ENCODE measurements around the gene MROH2B.

MROH2B gene

DNA sequence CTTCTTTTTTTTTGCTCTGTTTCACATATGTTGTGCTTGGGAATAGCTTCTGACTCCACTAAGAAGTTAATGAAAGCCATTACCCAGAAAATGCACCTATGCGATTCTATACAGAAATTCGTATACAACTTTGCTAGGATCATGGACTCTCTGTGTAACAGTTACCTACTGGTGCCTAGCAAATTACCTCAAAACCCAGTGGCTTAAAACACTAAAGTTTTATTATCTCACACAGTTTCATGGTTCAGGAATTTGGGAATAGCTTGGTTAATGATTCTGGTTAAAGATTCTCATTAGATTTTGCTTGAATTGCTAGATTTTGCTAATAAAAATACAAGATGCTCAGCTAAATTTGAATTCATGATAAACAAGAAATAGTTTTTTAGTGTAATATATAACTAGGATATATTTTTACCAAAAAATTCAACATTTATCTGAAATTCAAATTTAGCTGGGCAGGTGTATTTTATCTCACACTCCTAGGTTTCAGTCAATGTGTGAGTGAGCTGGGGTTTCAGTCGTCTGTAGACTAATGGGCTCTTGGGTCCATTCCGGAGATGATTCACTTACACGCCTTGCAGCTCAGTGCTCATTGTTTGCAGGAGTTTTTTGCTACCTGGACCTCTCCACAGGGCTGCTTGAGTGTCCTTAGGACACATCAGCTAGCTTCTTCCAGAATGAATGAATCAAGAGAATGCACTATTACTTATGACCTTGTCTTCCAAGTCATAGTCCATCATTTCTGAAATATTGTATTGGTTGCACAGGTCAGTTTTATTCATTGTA, 75.1 kb downstream of the MROH2B start:
- no peak for DNase-seq (ENCODE audit: insufficient read length, low spot score)
- no peak for FAIRE-seq
- TF ChIP-seq POU2F2 (IDR thresholded peaks at IDR 0.05; ENCODE audit: low read depth, low read length) = no peak
- no peak for TF ChIP-seq PAX5 (IDR thresholded peaks at IDR 0.05; ENCODE audit: insufficient read depth, low read length, severe bottlenecking)
- TF ChIP-seq TAF1 (IDR thresholded peaks at IDR 0.05; ENCODE audit: low read depth, low read length) = no peak
- TF ChIP-seq POLR2AphosphoS5 (IDR thresholded peaks at IDR 0.05; ENCODE audit: low read depth, low read length) = no peak
- TF ChIP-seq SPI1 (IDR thresholded peaks at IDR 0.05; ENCODE audit: low read depth, low read length) = no peak
- no peak for TF ChIP-seq POLR2A (IDR thresholded peaks at IDR 0.05; ENCODE audit: low read depth, low read length)

DNA sequence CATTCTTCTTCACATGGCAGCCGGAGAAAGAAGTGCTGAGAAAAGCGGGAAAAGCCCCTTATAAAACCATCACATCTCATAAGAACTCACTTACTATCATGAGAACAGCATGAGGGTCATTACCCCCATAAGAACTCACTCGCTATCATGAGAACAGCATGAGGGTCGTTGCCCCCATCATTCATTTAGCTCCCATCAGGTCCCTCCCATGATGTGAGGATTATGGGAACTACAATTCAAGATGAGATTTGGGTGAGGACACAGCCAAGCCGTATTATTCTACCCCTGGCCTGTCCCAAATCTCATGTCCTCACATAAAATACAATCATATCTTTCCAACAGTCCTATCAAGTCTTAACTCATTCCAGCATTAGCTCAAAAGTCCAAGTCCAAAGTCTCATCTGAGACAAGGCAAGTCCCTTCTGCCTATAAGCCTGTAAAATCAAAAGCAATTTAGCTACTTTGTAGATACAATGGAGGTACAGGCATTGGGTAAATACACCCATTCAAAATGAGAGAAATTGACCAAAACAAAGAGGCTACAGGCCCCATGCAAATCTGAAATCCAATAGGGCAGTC, 79.1 kb downstream of the MROH2B start:
- DNase-seq (ENCODE audit: insufficient read length, low spot score) (no peak), FAIRE-seq (no peak)
- TF ChIP-seq POLR2AphosphoS5 (IDR thresholded peaks at IDR 0.05; ENCODE audit: low read depth, low read length) (no peak), SPI1 (IDR thresholded peaks at IDR 0.05; ENCODE audit: low read depth, low read length) (no peak), POLR2A (IDR thresholded peaks at IDR 0.05; ENCODE audit: low read depth, low read length) (no peak), POU2F2 (IDR thresholded peaks at IDR 0.05; ENCODE audit: low read depth, low read length) (no peak), TAF1 (IDR thresholded peaks at IDR 0.05; ENCODE audit: low read depth, low read length) (no peak), PAX5 (IDR thresholded peaks at IDR 0.05; ENCODE audit: insufficient read depth, low read length, severe bottlenecking) (no peak)

DNA sequence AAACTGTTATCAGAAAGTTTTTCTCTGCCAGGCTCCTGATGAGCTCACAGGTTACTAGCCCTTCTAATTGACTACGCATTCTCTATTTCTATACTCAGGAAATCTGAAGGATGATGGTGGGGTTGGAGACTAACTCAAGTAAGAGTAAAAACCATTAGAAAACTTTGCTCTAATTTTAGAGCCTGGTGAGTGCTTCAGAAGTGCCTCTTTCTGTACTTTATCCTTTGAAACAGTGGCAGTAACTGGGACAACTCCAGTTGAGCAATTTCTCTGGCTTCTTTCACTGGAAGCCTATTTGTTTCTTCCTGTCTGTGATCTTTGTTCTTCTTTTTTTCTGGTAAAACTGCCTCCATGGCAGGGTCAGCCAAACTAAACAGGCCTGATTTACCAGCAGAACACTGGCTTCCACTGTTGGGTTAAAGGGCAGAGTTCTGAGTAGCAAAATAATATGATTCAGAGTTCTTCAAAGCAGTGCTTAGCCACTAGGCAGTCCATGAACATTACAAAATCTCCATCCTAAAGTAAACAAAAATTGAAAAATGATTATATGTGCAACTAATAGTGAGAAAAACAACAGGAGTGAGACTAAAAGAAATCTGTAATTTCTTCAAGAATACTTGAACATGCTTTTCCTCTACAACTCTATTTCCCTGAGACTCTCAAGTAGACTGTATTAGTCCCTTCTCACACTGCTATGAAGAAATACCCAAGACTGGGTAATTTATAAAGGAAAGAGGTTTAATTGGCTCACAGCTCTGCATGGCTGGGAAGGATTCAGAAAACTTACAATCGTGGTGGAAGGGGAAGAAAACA, 79.8 kb downstream of the MROH2B start:
- DNase-seq (ENCODE audit: insufficient read length, low spot score) (no peak), FAIRE-seq (no peak)
- TF ChIP-seq TAF1 (IDR thresholded peaks at IDR 0.05; ENCODE audit: low read depth, low read length) (no peak), POU2F2 (IDR thresholded peaks at IDR 0.05; ENCODE audit: low read depth, low read length) (no peak), SPI1 (IDR thresholded peaks at IDR 0.05; ENCODE audit: low read depth, low read length) (no peak), POLR2AphosphoS5 (IDR thresholded peaks at IDR 0.05; ENCODE audit: low read depth, low read length) (no peak), POLR2A (IDR thresholded peaks at IDR 0.05; ENCODE audit: low read depth, low read length) (no peak), PAX5 (IDR thresholded peaks at IDR 0.05; ENCODE audit: insufficient read depth, low read length, severe bottlenecking) (no peak)

DNA sequence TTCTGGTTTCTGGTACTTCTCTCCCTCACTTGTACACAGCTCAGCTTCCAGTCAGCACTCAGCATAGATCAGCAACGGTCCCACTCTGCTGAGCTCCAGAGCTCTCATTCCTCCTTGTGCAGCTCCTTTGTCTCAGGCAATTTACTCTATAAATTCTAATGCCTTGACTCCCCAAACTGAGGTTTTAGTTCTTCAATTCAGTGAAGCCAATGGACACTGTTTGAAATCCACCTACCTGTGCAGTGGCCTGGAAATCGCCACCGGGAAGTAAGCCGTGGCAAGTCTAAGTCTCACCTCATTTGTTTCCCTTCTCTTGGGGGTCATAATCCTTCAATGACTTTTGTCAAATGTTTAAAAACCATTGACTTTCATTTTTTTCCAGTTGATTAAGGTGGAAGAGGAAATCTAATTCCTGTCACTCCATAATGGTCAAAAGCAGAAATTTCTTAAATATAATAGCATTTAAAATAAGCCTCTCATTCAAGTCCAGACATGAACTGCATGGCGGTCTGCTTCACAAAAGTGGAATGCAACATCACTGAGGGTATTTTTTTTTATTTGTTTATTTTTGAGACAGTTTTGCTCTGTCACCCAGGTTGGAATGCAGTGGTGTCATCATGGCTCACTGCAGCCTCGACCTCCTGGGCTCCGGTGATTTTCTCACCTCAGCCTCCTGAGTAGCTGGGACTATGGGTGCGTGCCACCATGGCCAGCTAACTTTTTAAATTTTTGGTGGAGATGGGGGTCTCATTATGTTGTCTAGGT, 82.2 kb downstream of the MROH2B start:
- no peak for DNase-seq (ENCODE audit: insufficient read length, low spot score)
- no peak for TF ChIP-seq PAX5 (IDR thresholded peaks at IDR 0.05; ENCODE audit: insufficient read depth, low read length, severe bottlenecking)
- no peak for TF ChIP-seq POU2F2 (IDR thresholded peaks at IDR 0.05; ENCODE audit: low read depth, low read length)
- no peak for TF ChIP-seq TAF1 (IDR thresholded peaks at IDR 0.05; ENCODE audit: low read depth, low read length)
- TF ChIP-seq SPI1 (IDR thresholded peaks at IDR 0.05; ENCODE audit: low read depth, low read length) = no peak
- TF ChIP-seq POLR2A (IDR thresholded peaks at IDR 0.05; ENCODE audit: low read depth, low read length) = no peak
- no peak for TF ChIP-seq POLR2AphosphoS5 (IDR thresholded peaks at IDR 0.05; ENCODE audit: low read depth, low read length)
- FAIRE-seq = no peak

DNA sequence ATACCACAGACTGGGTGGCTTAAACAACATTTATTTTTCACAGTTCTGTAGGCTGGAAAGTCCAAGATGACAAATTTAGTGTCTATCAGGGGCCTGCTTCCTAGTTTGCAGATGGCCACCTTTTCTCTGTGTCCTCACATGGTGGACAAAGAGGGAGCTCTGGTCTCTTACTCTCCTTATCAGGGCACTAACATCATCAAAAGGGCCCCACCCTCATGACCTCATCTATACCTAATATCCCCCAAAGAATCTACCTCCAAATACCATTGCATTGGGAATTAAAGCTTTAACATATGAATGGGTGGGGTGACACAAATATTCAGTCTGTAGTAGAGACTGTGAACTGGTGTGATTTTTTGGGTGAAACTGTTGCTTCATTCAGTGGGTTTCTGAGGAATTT, 83.8 kb downstream of the MROH2B start:
- DNase-seq (ENCODE audit: insufficient read length, low spot score) (no peak), FAIRE-seq (no peak)
- TF ChIP-seq POLR2AphosphoS5 (IDR thresholded peaks at IDR 0.05; ENCODE audit: low read depth, low read length) (no peak), POU2F2 (IDR thresholded peaks at IDR 0.05; ENCODE audit: low read depth, low read length) (no peak), TAF1 (IDR thresholded peaks at IDR 0.05; ENCODE audit: low read depth, low read length) (no peak), POLR2A (IDR thresholded peaks at IDR 0.05; ENCODE audit: low read depth, low read length) (no peak)

DNA sequence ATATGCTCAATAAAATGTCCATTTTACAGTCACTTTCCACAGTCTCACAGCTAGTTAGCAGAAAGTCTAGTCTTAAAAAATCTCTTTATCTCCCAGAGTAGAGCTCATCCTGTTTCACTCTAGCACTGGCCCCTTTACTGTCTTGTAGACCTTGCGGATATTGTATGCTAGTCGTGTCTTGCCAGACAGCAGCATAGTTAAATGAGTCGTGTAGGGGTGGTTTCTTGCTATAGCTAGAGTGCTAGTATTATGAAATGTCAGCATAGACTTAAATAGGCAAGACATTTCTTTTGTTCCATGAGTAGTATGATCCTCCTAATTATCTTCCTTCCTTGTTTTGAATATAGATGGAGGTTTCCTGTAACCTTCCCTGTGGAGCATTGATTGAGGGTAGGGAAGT, 84.5 kb downstream of the MROH2B start:
- no peak for DNase-seq (ENCODE audit: insufficient read length, low spot score)
- TF ChIP-seq PAX5 (IDR thresholded peaks at IDR 0.05; ENCODE audit: insufficient read depth, low read length, severe bottlenecking) (no peak), POU2F2 (IDR thresholded peaks at IDR 0.05; ENCODE audit: low read depth, low read length) (no peak), SPI1 (IDR thresholded peaks at IDR 0.05; ENCODE audit: low read depth, low read length) (no peak), POLR2AphosphoS5 (IDR thresholded peaks at IDR 0.05; ENCODE audit: low read depth, low read length) (no peak), POLR2A (IDR thresholded peaks at IDR 0.05; ENCODE audit: low read depth, low read length) (no peak), TAF1 (IDR thresholded peaks at IDR 0.05; ENCODE audit: low read depth, low read length) (no peak)
- FAIRE-seq = no peak

DNA sequence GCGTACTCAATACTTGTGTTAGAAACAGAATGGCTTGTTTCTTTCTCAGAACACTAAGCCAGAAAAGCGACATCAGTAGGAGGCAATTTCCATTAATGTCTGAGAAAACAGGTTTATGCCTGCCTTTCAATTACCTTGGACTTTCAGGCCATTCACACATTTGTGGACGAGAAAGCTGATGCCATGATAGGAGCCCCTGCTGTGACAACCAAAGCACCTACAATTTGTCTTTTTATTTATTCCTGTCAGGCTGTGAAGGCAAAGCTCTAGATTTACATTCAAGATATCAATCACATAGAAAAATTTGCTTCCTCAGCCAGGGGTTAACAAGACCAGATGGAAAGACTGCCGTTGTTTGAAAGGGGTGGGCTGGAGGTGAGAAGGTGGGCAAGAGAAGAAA, 85.6 kb downstream of the MROH2B start:
- no peak for TF ChIP-seq TAF1 (IDR thresholded peaks at IDR 0.05; ENCODE audit: low read depth, low read length)
- TF ChIP-seq SPI1 (IDR thresholded peaks at IDR 0.05; ENCODE audit: low read depth, low read length) = no peak
- TF ChIP-seq POLR2AphosphoS5 (IDR thresholded peaks at IDR 0.05; ENCODE audit: low read depth, low read length) = no peak
- no peak for TF ChIP-seq POU2F2 (IDR thresholded peaks at IDR 0.05; ENCODE audit: low read depth, low read length)
- no peak for TF ChIP-seq POLR2A (IDR thresholded peaks at IDR 0.05; ENCODE audit: low read depth, low read length)
- no peak for TF ChIP-seq PAX5 (IDR thresholded peaks at IDR 0.05; ENCODE audit: insufficient read depth, low read length, severe bottlenecking)
- DNase-seq (ENCODE audit: insufficient read length, low spot score) (no peak), FAIRE-seq (no peak)

DNA sequence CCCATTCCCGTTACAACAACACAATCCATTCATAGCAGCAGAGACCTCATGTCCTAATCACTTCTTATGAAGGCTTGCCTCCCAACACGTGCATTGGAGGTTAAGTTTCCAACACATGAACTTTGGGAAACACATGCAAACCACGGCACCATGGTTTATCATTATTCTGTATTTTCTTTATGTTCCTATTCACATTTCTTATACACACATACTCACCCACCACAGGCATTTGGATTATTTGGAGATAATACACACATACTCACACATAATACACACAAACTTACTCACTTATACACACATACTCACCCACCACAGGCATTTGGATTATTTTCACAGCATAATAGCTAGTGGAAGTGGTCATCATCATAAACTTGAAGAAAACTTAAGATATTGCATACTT, 86.3 kb downstream of the MROH2B start:
- no peak for TF ChIP-seq POU2F2 (IDR thresholded peaks at IDR 0.05; ENCODE audit: low read depth, low read length)
- TF ChIP-seq PAX5 (IDR thresholded peaks at IDR 0.05; ENCODE audit: insufficient read depth, low read length, severe bottlenecking) = no peak
- no peak for TF ChIP-seq POLR2A (IDR thresholded peaks at IDR 0.05; ENCODE audit: low read depth, low read length)
- TF ChIP-seq POLR2AphosphoS5 (IDR thresholded peaks at IDR 0.05; ENCODE audit: low read depth, low read length) = no peak
- no peak for TF ChIP-seq TAF1 (IDR thresholded peaks at IDR 0.05; ENCODE audit: low read depth, low read length)
- TF ChIP-seq SPI1 (IDR thresholded peaks at IDR 0.05; ENCODE audit: low read depth, low read length) = no peak
- FAIRE-seq = no peak
- DNase-seq (ENCODE audit: insufficient read length, low spot score) = no peak
